Fibroblast of skin of left quadriceps (primary cell): Measurements from ENCODE around the gene EIF3L.

ENCODE experiments used
- DNase-seq, 2 experiments: peaks; one replicate each; pipeline ENCODE4 v3.0.0-alpha.2; 2013; ENCODE audit warnings: low read depth in 2 of 2

The EIF3L gene

GRCh38 chr22:37926771-37927636 is 77.8 kb downstream of the EIF3L start:
- no peak for DNase-seq

GRCh38 chr22:37927637-37927936 is 78.4 kb downstream of the EIF3L start:
- no peak for DNase-seq

- DNase-seq: no peak
Measured at GRCh38 chr22:37929390-37929789, 80.2 kb downstream of the EIF3L start.

- no peak for DNase-seq
Measured at GRCh38 chr22:37930270-37930951, 81.2 kb downstream of the EIF3L start.

GRCh38 chr22:37930952-37931440 is 81.8 kb downstream of the EIF3L start:
- DNase-seq: no peak

GRCh38 chr22:37931893-37932389 is 82.7 kb downstream of the EIF3L start:
- DNase-seq: no peak

GRCh38 chr22:37932401-37932800 is 83.2 kb downstream of the EIF3L start:
- DNase-seq: no peak

- DNase-seq: no peak
Measured at GRCh38 chr22:37932821-37933578, 83.8 kb downstream of the EIF3L start.

GRCh38 chr22:37933711-37934376 is 84.6 kb downstream of the EIF3L start:
- DNase-seq: peak; percentile 79 to 81
